GM19193 (cell line): ENCODE measurements around the gene OTOA.

Source experiments
- POLR2A ChIP-seq: IDR thresholded peaks from 4 replicates; pipeline ENCODE4 v1.6.1; 2011; ENCODE audit not compliant: insufficient read depth, insufficient read length; ENCODE audit errors: extremely low read depth

OTOA gene

GRCh38 chr16:21656795-21657768 is 6.7 kb upstream of the OTOA start:
- no peak for TF ChIP-seq POLR2A

DNA sequence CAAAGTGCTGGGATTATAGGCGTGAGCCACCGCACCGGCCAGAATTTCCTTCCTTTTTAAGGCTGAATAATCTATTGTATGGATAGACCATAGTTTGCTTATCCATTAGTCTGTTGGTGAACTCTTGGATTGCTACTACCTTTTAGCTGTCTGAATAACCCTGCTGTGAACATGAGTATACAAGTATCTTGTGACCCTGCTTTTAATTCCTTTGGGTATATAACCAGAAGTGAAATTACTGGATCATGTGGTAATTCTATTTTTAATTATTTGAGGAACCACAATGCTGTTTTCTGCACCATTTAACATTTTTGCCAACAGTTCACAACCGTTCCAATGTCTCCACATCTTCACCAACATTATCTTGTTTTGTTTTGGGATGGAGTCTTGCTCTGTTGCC is 4.6 kb upstream of the OTOA start:
- TF ChIP-seq POLR2A, result no peak

GRCh38 chr16:21664801-21665492 is 1.2 kb downstream of the OTOA start:
- no peak for TF ChIP-seq POLR2A

GRCh38 chr16:21666772-21667171 is 3.0 kb downstream of the OTOA start:
- no peak for TF ChIP-seq POLR2A

DNA sequence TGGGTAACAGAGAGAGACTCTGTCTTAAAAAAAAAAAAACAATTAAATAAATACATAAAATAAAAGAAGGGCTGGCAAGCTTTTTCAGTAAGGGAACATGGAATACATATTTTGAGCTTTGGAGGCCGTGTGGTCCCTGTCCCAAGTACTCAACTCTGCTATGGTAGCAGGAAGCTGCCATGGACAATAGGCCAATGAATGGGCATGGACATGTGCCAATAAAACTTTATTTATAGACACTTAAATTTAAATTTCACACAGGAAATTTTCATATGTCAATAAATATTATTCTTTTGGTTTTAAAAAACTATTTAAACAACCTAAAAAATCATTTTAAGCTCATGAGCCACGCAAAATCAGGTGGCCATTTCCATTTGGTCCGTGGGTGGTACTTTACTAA is 3.8 kb downstream of the OTOA start:
- no peak for TF ChIP-seq POLR2A

DNA sequence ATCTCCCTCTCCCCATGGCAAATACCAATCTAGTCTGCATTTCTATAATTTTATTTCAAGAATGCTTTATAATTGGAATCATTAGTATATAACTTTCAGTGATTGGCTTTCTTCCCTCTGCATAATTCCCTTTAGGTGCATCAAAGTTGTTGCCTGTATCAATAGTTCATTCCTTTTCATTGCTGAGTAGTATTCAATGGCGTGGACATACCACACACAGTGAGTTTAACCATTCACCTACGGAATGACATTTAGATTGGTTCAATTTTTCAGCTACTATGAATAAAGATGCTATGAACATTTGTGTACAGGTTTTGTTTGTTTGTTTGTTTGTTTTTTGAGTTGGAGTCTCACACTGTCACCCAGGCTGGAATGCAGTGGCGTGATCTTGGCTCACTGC is 9.7 kb downstream of the OTOA start:
- no peak for TF ChIP-seq POLR2A

DNA sequence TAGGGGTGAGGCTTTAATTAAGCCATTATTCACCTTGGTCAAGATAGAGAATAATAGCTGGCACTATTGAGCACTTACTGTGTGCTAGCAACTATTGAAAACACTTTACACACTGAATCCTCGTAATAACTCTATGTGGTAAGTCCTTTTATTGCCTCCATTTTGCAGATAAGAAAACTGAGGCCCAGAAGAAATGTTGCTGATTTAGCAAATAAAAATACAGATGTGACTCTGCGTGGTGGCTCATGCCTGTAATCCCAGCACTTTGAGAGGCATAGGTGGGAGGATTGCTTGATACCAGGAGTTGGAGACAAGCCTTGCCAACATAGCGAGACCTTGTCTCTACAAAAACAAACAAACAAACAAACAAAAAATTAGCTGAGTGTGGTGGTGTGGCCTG is 19.4 kb downstream of the OTOA start:
- no peak for TF ChIP-seq POLR2A

DNA sequence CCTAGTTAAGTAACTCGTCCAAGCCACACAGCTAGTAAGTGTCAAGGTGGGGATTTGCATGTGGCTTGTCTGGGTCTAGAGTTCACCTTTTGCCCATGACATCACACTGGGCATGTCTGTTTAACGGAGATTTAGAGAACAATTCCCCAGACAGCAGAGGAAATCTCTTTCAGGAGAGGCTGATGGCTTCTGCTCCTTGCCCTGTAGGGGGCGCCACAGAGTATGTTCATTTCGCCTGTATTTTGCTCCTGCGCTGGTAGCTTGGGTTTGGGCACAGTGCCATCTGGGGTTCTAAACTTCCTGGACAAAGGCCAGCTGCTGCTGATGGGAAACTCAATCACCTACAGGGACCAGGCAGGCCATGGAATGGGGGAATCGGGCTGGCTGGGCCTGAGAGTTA is 20.4 kb downstream of the OTOA start:
- TF ChIP-seq POLR2A, result no peak

DNA sequence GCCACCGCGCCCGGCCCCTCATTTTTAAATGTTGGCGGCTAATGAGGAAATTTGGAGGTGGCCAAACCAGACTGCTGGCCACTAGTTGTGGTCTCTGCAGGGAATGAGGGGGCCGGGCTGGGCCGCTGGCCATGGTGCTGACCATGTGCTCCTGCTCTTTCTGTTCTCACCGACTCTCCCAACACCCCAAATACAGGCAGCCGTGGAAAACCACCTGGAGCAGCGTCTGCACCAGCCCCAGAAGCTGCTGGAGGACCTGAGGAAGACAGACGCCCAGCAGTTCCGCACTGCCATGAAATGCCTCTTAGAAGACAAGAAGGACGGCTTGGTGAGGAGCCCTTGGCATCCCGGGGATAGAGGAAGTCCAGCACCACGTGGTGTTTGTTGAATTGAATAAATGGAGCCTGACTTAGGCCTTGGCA is 21.3 kb downstream of the OTOA start:
- TF ChIP-seq POLR2A, result no peak

- TF ChIP-seq POLR2A, result no peak
Measured at GRCh38 chr16:21689107-21689506, 25.3 kb downstream of the OTOA start.

DNA sequence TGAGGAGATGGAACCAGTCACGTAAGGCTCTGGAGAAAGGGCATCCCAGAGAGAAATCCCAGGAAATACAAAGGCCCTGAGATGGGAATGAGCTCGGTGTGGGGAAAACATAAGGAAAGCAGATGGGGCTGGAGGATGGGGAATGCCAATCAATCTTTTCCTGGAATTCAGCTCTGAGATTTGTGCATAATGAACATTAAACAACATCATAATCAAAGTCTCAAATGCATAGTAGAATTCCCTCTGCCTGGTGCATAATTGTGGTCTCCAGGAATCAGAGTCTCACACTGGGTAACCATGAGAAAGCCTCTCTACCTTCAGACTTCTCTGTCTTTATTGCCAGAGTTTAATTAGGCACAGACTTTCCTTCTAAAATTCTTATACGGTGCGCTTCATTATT is 30.8 kb downstream of the OTOA start:
- no peak for TF ChIP-seq POLR2A

- TF ChIP-seq POLR2A, result no peak
Measured at GRCh38 chr16:21697032-21697431, 33.3 kb downstream of the OTOA start.

DNA sequence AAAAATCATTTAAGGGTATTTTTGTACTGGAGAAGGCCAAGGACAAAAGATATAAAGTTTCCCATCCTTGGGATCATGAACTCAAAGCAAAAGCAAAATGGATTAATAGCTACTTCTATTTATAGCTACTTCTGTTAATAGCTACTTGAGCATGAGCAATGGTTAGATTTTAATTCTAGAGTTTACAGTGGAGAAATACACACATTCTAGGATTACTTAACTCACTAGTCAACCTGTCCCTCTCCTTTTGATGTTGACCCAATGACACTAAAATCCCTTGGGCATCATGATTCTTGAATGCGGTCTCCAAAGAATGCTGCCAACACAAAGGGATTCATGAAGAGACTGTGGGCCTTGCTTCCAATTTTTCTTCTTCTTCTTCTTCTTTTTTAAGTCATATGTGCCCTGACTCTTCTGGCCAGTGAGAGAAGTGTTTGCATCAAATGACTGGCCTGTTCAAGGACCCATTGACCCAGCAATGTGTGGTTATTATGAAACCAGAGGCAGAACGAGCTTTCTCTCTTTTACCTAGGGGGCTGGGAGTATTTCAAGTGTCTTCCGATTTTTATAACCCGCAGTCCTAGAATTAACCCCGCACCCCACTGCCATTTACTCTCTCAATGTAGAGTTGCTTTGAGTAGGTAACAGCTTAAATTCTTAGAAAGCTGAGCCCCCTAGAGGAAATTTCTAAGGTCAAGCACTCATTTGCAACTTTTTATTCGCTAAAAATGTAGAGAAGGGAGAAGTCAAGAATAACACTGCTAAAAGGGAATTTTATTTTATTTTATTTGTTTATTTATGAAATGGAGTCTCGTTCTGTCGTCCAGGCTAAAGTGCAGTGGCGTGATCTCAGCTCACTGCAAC is 34.6 kb downstream of the OTOA start:
- no peak for TF ChIP-seq POLR2A

DNA sequence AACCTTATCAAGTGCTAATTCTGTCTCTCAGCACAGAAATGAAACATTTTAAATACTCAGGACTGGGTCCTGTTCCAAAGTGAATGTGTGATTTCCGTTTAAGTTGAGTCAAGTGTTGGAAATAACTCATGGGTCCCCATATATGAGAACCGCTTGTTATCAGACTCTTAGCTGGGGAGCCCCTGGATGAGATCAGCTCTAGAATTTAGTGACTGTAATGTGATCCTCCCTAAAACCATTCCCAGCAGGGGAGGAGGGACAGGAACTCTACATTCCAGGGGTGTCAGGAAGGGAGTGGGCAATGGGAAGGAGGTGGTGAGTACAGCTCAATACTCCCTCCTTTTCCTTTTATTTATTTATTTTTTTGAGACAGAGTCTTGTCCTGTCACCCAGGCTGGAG is 37.5 kb downstream of the OTOA start:
- TF ChIP-seq POLR2A, result no peak

GRCh38 chr16:21702276-21702675 is 38.5 kb downstream of the OTOA start:
- no peak for TF ChIP-seq POLR2A
